ENCODE data around the gene PHLDB1. TPM values are rescaled to one million over a fixed set of nuclear protein-coding genes. Genes with fewer than 3 reads are reported as not detected.

Gene PHLDB1
- total RNA-seq, 4 donors from 2014 or later: 16.5 to 35.7 (median 22.7) TPM

- Histone ChIP-seq H3K4me1 (no peaks in the 10 kb centered on the region), H3K27me3 (no peaks in the 10 kb centered on the region), H3K9me3 (no peaks in the 10 kb centered on the region), H3K27ac (no peak overlapping the region), H3K36me3 (no peaks in the 10 kb centered on the region), H3K4me3 (no peak overlapping the region)
- no peak for TF ChIP-seq POLR2A (IDR thresholded peaks at IDR 0.05)
- TF ChIP-seq, protein P1, sequence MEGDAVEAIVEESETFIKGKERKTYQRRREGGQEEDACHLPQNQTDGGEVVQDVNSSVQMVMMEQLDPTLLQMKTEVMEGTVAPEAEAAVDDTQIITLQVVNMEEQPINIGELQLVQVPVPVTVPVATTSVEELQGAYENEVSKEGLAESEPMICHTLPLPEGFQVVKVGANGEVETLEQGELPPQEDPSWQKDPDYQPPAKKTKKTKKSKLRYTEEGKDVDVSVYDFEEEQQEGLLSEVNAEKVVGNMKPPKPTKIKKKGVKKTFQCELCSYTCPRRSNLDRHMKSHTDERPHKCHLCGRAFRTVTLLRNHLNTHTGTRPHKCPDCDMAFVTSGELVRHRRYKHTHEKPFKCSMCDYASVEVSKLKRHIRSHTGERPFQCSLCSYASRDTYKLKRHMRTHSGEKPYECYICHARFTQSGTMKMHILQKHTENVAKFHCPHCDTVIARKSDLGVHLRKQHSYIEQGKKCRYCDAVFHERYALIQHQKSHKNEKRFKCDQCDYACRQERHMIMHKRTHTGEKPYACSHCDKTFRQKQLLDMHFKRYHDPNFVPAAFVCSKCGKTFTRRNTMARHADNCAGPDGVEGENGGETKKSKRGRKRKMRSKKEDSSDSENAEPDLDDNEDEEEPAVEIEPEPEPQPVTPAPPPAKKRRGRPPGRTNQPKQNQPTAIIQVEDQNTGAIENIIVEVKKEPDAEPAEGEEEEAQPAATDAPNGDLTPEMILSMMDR (IDR thresholded peaks at IDR 0.05 in 4 of 5, conservative IDR thresholded peaks at IDR 0.05 in 1 of 5): no peak
- ATAC-seq: no peak
- in situ Hi-C loops (cut with MboI; ENCODE audit: low sequenced_read_pairs in 4 of 4) (loop anchor here (5.0 to 25.0 kb wide), 5 partner anchors 80 to 263 kb away; partner anchors contain the start of genes UPK2 (in 3 of the 4) and DDX6 (in 1 of the 4)), intact Hi-C loops (cut with DNase I; ENCODE audit: low total_unique reads) (no loop called here)
- DNase-seq: no peak
These were observed 87.4 kb downstream of the PHLDB1 start for GRCh38 chr11:118694771-118695170.

- Histone ChIP-seq H3K4me1 (no peaks in the 10 kb centered on the region), H3K4me3 (no peak overlapping the region), H3K36me3 (no peaks in the 10 kb centered on the region), H3K9me3 (no peaks in the 10 kb centered on the region), H3K27me3 (no peaks in the 10 kb centered on the region), H3K27ac (no peak overlapping the region)
- TF ChIP-seq, protein P1 (IDR thresholded peaks at IDR 0.05 in 4 of 5, conservative IDR thresholded peaks at IDR 0.05 in 1 of 5): no peak
- no peak for TF ChIP-seq POLR2A (IDR thresholded peaks at IDR 0.05)
- intact Hi-C loops (cut with DNase I; ENCODE audit: low total_unique reads) (no loop called here), in situ Hi-C loops (cut with MboI; ENCODE audit: low sequenced_read_pairs in 4 of 4) (loop anchor here in 3 of 4 donors (10.0 to 25.0 kb wide), 4 partner anchors 78 to 258 kb away; partner anchors contain the start of genes DDX6 (in 1 of the 3) and UPK2 (in 1 of the 3))
- DNase-seq (no peak), ATAC-seq (no peak)
These were observed 89.3 kb downstream of the PHLDB1 start for GRCh38 chr11:118696673-118697226.

DNA sequence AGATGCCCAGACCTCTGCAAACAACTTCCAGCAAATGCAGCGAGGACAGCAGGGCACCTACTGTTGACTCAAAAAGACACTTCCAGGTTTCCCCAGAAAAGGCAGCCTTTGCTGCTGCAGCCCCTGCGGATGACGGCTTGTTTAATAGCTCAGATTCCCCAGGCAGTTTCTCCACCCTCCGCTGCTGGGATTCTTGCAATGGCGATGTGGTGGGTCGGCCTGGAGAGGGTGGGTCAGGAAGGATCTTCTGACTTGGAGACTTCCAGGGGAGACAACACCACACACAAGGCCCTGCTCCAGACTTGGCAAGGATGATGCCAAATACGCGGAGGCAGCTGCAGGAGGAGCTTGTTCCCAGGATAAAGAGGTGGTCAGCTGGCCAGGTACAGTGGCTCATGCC lies 89.9 kb downstream of the PHLDB1 start:
- Histone ChIP-seq H3K9me3 (no peaks in the 10 kb centered on the region), H3K4me3 (no peak overlapping the region), H3K27ac (no peak overlapping the region), H3K27me3 (no peaks in the 10 kb centered on the region), H3K4me1 (no peaks in the 10 kb centered on the region), H3K36me3 (no peaks in the 10 kb centered on the region)
- ATAC-seq (no peak), DNase-seq (no peak)
- no peak for TF ChIP-seq POLR2A (IDR thresholded peaks at IDR 0.05)
- TF ChIP-seq, protein P1 (IDR thresholded peaks at IDR 0.05 in 4 of 5, conservative IDR thresholded peaks at IDR 0.05 in 1 of 5): no peak
- in situ Hi-C loops (cut with MboI; ENCODE audit: low sequenced_read_pairs in 4 of 4): loop anchor here in 3 of 4 donors (10.0 to 25.0 kb wide), 4 partner anchors 77 to 257 kb away; partner anchors contain the start of genes DDX6 (in 1 of the 3) and UPK2 (in 1 of the 3)
- intact Hi-C loops (cut with DNase I; ENCODE audit: low total_unique reads): no loop called here

- Histone ChIP-seq H3K36me3 (no peaks in the 10 kb centered on the region), H3K27ac (no peak overlapping the region), H3K4me3 (no peak overlapping the region), H3K4me1 (no peaks in the 10 kb centered on the region), H3K9me3 (no peaks in the 10 kb centered on the region), H3K27me3 (no peaks in the 10 kb centered on the region)
- no peak for TF ChIP-seq POLR2A (IDR thresholded peaks at IDR 0.05)
- TF ChIP-seq, protein P1 (IDR thresholded peaks at IDR 0.05 in 4 of 5, conservative IDR thresholded peaks at IDR 0.05 in 1 of 5): no peak
- intact Hi-C loops (cut with DNase I; ENCODE audit: low total_unique reads) (no loop called here), in situ Hi-C loops (cut with MboI; ENCODE audit: low sequenced_read_pairs in 4 of 4) (loop anchor here in 3 of 4 donors (10.0 to 25.0 kb wide), 4 partner anchors 75 to 255 kb away; partner anchors contain the start of genes DDX6 (in 1 of the 3) and UPK2 (in 1 of the 3))
- ATAC-seq: no peak
- no peak for DNase-seq
These were observed 92.2 kb downstream of the PHLDB1 start for GRCh38 chr11:118699506-118700220.
